ENCODE data around the gene PLCXD3.

GRCh38 chr5:41402845-41403244 lies 107.6 kb downstream of the PLCXD3 start:
- TF ChIP-seq CTCF (IDR thresholded peaks at IDR 0.05): no peak
- TF ChIP-seq POLR2A (IDR thresholded peaks at IDR 0.05): no peak
